HG02885 (cell line): ENCODE data around the gene VEZF1.
"Not testable (repeated sequence)": the region's sequence is repeated elsewhere in the genome, so short reads cannot be mapped to it uniquely, and the experiment has no call there.

Experiments
- ATAC-seq: cut with Tn5 transposase; IDR thresholded peaks from one replicate; pipeline ENCODE4 v1.9.1; 2021; ENCODE audit warnings: mild to moderate bottlenecking; ENCODE audit not compliant: unreplicated experiment, poor library complexity

The VEZF1 gene

DNA sequence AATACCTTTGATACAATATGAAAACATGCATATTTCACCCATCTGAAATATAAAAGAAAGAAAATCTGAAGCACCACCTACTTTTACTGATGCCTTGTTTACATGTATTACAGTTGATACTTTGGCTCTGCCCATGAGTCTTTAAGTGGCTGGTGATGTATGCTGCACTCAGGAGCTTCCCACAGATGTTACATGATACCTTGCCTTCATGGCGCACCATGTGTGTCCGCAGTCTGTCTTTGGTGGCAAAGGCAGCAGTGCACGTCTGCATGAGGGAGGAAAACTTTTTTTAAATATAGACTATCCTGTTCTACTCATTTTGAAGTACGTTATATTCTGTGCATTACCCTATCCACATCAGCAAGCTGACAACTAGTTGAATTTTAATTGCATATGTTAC, 7.5 kb downstream of the VEZF1 start:
- no peak for ATAC-seq

DNA sequence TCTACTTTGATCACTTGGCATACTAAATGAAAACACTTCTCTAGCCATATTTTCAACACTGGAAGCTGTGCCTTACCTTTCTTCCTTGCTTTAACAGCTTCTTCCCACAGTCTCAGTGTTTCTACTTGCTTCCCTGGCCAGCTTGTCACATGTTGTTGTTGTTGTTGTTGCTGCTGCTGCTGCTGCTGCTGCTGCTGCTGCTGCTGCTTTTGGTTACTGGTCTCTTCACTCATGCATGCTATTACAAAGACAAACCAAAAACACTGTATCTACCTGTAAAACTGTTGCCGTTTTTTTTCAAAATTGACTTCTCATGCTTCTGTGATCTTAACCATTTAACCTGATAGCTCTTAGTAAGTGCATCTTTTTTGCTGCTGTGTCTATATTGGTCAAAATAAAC, 9.0 kb downstream of the VEZF1 start:
- no peak for ATAC-seq

GRCh38 chr17:57976594-57976993, 11.5 kb downstream of the VEZF1 start:
- no peak for ATAC-seq

DNA sequence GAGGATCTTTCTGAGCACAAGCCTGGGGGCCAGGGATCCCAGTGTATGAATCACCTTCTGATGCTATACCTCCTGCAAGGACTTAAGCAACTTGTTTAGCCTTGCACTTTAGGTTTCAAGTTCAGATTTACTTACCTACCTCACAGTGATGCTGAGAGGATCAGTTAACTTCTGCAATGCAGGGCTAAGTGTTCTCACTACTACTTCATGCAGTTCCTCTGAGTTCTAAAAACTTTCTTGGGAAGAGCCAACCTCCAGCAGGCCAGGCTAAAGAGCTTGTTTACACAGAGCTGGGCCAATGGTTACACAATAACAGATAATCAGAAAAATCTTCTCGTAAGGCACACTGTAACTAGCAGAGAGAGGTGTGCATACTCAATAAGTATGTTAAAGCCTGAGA, 13.0 kb downstream of the VEZF1 start:
- ATAC-seq, result no peak

- not testable (repeated sequence) for ATAC-seq
Observed at GRCh38 chr17:57974053-57974824, 13.8 kb downstream of the VEZF1 start.

DNA sequence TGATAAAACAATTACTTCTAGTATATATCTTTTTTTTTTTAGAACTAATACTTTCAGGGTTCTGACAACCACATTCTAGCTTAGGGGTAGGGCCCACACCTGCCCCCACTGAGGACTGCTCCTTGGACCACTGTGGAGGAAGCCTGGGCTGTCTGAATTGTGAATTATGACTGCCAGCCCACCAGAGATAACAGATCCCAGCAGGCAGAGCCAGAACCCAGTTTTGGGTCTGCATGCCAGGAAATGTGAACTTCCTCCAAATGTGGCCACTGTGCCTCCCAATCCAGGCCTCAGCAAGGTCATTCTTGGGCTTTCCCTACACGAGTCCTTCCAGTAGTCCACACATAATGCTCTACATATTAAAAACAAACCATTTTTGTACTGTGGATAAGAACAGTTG, 15.9 kb downstream of the VEZF1 start:
- no peak for ATAC-seq

GRCh38 chr17:57971572-57971971, 16.5 kb downstream of the VEZF1 start:
- no peak for ATAC-seq

DNA sequence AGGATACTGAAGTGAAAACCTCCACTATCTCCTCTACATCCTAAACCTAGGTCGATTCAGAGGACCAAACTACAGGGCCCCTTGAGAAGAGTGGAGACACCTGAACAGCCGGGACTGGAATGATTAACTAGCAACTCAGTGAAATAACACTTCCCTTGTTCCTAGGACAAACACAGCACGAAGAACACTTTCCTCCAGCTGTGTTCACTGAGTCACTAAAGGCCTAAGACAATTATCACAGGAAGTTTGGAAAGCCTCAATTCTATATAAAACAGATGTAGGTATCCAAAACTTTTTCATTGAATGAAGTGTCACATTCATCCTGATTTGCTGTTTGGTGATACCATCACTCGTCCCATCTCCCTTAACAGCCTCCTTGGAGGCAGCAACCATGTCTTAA, 17.3 kb downstream of the VEZF1 start:
- ATAC-seq, result no peak

GRCh38 chr17:57968456-57968855, 19.6 kb downstream of the VEZF1 start:
- no peak for ATAC-seq

DNA sequence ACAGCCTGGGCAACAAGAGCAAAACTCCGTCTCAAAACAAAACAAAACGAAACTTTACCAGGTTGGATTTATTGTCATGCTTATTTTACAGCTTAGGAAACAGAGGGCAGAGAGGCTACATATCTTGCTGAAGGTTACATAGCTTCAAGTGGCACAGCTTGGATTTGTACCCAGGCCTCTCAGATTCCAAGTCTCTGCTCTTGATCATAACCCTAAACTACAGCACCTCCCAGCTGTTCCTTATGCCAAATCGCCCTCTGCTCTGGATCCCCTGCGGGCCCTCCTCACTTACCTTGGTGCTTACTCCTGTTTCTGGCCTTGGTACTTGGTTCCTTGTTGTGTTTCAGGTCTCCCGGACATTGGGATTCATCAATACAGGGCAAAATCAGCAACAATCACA, 21.2 kb downstream of the VEZF1 start:
- ATAC-seq, result no peak

GRCh38 chr17:57966246-57966645, 21.8 kb downstream of the VEZF1 start:
- ATAC-seq, result no peak

- no peak for ATAC-seq
Observed at GRCh38 chr17:57965521-57966160, 22.4 kb downstream of the VEZF1 start.

DNA sequence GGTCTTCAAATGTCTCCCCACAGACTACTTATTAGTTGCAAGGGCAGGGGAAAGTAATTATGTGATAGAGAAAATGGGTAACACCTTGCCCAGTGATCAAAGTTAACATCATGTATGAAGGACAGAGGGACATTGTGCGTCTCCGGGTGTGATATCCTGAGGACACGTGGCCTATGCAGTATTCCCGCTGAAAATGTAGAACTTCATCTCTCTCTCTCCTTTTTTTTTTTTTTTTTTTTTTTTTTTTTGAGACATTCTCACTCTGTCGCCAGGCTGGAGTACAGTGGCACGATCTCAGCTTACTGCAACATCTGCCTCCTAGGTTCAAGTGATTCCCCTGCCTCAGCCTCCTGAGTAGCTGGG, 24.9 kb downstream of the VEZF1 start:
- no peak for ATAC-seq

- no peak for ATAC-seq
Observed at GRCh38 chr17:57962279-57963148, 25.5 kb downstream of the VEZF1 start.

- ATAC-seq, result no peak
Observed at GRCh38 chr17:57959929-57960328, 28.1 kb downstream of the VEZF1 start.

GRCh38 chr17:57958391-57958790, 29.7 kb downstream of the VEZF1 start:
- ATAC-seq, result not testable (repeated sequence)

- ATAC-seq, result no peak
Observed at GRCh38 chr17:57957886-57958285, 30.2 kb downstream of the VEZF1 start.

GRCh38 chr17:57957120-57957850, 30.8 kb downstream of the VEZF1 start:
- no peak for ATAC-seq

DNA sequence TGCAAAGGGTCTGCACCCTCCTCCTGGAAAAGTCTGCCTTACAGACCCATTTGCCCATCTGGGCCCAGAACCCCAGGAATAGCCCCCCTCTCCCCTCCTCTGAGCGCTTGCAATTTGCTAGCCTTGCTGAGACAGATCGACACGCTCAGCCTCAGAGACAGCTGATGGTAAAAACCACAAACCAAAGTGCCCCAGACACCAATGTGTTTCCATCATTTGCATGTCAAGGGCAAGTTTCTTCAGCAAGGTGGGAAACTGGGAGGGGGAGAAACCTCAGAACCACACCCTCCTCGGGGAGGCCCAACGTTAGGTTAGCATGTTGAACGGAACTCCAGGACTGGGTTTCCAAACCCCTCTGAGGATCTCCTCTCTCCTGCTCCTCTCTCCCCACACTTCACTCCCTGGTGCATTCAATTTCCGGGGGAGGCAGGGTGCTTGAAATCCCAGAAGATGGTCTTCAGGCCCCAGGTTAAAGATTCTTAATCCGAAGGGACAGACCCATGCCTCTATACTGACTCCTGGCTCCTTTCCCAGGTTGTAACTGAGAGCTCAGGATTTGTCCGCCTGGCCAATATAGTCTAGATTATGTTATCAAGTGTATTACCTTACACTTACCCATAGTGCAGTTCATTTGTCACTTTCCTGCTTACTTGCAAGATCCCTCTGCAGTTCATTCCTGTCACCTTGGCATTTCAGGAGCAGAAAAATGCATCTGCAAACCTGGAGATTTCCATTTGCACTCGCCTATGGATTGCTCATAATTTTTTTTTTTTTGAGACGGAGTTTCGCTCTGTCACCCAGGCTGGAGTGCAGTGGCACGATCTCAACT, 31.5 kb downstream of the VEZF1 start:
- ATAC-seq, result peak; percentile 77
